ENCODE data around the gene ABLIM1.

DNA sequence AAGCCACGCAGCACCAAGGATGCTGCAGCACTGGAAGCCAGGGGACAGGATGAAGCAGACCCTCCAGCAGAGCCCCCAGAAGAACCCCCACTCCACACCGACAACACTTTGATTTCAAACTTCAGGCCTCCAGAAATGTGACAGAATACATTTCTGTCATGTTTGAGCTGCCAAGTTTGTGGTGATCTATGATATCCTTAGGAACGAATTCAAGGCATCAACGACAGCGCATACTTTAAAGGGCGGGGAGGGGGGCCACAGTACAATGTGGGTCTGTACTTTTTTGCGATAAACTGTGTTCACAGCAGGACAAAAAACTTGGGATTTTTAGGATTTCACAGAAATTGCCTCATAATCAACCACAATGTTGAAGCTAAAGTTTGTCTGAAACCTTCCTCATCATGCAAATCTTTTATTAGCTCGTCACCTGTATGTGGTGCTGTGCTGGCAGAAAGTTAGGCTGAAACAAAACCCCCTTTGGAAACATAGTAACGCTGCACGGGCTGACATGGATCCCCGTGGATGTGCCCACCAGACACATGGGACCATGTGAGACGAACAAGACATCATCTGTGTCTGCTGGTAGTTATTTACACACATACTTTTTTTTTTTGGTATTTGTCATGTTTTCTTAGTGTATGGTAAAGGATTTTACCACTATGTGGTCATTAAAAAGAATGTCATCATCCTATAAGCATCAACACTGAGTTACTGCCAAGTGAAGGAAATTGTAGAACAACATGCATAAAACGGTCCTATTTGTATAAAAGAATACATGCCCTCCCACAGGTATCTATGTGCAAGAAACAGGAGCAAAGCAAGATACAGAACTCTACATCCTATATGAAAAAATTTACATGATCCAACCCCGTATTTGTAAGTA is 140.5 kb downstream of the ABLIM1 start:
- no peak for TF ChIP-seq GATA2 (IDR thresholded peaks at IDR 0.05; ENCODE audit: low read depth, low read length)
- no peak for TF ChIP-seq GATA3 (IDR thresholded peaks at IDR 0.05; ENCODE audit: low read depth, low read length)
